Smooth muscle cell (in vitro differentiated cells): ENCODE measurements around the gene GDPD5. TPM values are rescaled to one million over a fixed set of nuclear protein-coding genes. Genes with fewer than 3 reads are reported as not detected.

ENCODE experiments used
- DNase-seq: peaks from one replicate; lab custom pipeline; 2025; ENCODE audit not compliant: unreplicated experiment; lab: John Stamatoyannopoulos, UW
- H2AFZ ChIP-seq: fragments of 200-600 bp; sonication (generic); 2 replicates; pipeline ENCODE4 v1.6.0; 2016; ENCODE audit warnings: antibody characterized with exemption, low read depth, mild to moderate bottlenecking
- H3F3A ChIP-seq: fragments of 200-600 bp; sonication (generic); 2 replicates; pipeline ENCODE4 v1.6.0; 2017; ENCODE audit warnings: antibody characterized with exemption, low read depth
- H3K27ac ChIP-seq: fragments of 200-600 bp; sonication (generic); 2 replicates; pipeline ENCODE4 v1.5.1; 2016; ENCODE audit warnings: low read depth, mild to moderate bottlenecking
- H3K27me3 ChIP-seq: fragments of 200-600 bp; sonication (generic); 2 replicates; pipeline ENCODE4 v1.6.1; 2016; ENCODE audit warnings: low read depth, mild to moderate bottlenecking
- H3K36me3 ChIP-seq: fragments of 200-600 bp; sonication (generic); 2 replicates; pipeline ENCODE4 v1.5.1; 2016; ENCODE audit warnings: low read depth
- H3K4me1 ChIP-seq: fragments of 200-600 bp; sonication (generic); 2 replicates; pipeline ENCODE4 v1.5.1; 2016; ENCODE audit warnings: low read depth
- H3K4me2 ChIP-seq: fragments of 200-600 bp; sonication (generic); 2 replicates; pipeline ENCODE4 v1.6.0; 2016; ENCODE audit warnings: mild to moderate bottlenecking
- H3K4me3 ChIP-seq: fragments of 200-600 bp; sonication (generic); 2 replicates; pipeline ENCODE4 v1.5.1; 2016; ENCODE audit warnings: mild to moderate bottlenecking
- H3K79me2 ChIP-seq: fragments of 200-600 bp; sonication (generic); 2 replicates; pipeline ENCODE4 v1.6.0; 2016; ENCODE audit warnings: low read depth, mild to moderate bottlenecking
- H3K9ac ChIP-seq: fragments of 200-600 bp; sonication (generic); 2 replicates; pipeline ENCODE4 v1.6.0; 2016; ENCODE audit warnings: low read depth
- H3K9me3 ChIP-seq: fragments of 200-600 bp; sonication (generic); replicated peaks from 2 replicates; pipeline ENCODE4 v1.5.1; 2016; ENCODE audit warnings: low read depth
- H4K20me1 ChIP-seq: fragments of 200-600 bp; sonication (generic); 2 replicates; pipeline ENCODE4 v1.6.0; 2016; ENCODE audit warnings: low read depth
- WGBS: methylation state at CpG from one replicate; pipeline ENCODE4 v1.1.7; 2016; ENCODE audit warnings: low lambda C conversion rate; 5-methylcytosine and 5-hydroxymethylcytosine counted together
- polyA plus RNA-seq: library from polyadenylated mRNA; unstranded; fragments of >200 nt; fragmentation: Nextera tagmentation; extraction: Ambion mirVana; gene quantifications from 2 replicates; pipeline ENCODE4 v1.2.1, GENCODE V29; 2016
- total RNA-seq: library from RNA; depleted of rRNA; stranded (reverse); fragments of >200 nt; gene quantifications from 2 replicates; pipeline ENCODE4 v1.2.3, GENCODE V29; 2014
- TF ChIP-seq, protein P1 (sequence below): fragments of 200-600 bp; sonication (generic); IDR thresholded peaks from 2 replicates; pipeline ENCODE4 v1.5.1; 2017; ENCODE audit warnings: borderline replicate concordance, mild to moderate bottlenecking, antibody characterized with exemption; ENCODE audit not compliant: insufficient read depth, poor library complexity, severe bottlenecking

The GDPD5 gene
- total and polyA plus RNA-seq, 2 experiments from 2014 or later = 2.3 to 5.8 TPM

DNA sequence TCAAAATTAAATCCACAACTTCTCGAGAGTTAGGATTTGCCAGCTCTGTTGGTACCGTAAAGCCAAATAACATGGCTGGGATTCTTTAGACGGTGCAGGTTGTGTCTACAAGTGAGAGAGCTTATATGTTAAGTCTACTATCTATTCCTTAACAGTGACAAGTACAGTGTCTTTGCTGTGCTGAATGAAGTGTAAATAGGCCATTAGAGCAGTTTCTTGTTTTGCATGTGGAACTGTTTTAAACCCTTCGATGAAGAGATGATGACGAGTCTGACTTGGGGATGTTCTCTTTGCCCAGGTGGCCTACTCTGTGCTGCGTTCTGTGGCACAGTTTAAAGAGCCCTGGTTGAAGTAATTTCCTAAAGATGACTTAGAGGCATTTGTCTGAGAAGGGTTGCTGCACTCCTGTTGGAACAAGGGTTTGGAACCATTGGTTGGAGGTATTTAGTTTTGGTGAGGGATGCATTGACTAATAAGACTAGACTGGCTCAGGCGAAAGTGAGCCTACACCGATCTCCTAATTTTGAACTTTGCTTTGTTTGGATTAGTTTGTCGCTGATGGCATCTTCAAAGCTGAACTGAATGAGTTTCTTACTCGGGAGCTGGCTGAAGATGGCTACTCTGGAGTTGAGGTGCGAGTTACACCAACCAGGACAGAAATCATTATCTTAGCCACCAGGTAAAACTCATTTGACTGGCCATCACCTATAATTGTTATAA, 125.4 kb downstream of the GDPD5 start:
- no peak for DNase-seq
- WGBS = 2% methylated on average over 11 of the region's 11 CpGs

DNA sequence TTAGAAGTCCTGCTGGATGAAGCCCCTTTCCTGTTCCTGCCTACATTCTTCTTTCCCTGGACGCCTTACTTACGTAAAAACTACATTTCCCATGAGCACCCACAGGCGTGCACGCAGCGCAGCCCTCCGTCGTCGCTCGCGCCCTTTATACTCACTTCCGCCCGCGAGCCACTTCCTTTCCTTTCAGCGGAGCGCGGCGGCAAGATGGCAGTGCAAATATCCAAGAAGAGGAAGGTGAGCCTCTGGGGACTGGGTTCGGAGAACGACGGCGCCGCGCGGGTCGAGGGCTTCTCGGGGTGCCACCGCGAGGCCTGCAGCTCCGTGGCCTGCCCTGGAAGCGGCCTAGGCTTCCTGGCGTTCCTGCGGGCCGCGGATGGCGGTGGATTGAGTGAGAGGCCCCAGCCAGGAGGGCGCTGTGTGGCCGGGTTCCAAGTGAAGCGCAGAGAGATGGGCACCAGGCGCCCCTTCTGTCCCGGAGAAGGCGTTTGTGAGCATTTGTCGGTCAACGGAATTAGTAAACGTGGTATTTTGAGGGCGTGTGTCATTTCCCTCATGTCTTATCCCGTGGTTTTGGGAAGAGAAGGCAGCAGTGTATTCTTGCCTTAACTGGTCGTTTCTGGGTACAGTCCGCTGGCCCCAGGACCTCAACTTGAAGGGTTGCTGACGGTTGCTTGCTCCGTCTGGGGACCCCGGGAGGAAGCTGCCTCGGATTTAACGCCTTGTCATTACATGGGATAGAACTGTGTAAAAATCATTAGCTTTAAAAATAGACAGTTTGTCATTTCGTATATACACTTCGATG, 126.2 kb downstream of the GDPD5 start, which contains the start of gene RPS3:
Gene RPS3, plus strand, starts transcription at position 175 of the 802 bp plus-strand sequence. Its CDS starts 30 bp downstream, at position 205.
- H3K4me3 ChIP-seq = peak within 1 kb of the TSS; percentile 89
- 1% methylated on average over 55 of the region's 55 CpGs for WGBS
- H3K79me2 ChIP-seq = peaks cover 52% of the 10 kb centered on the region
- no peaks in the 10 kb centered on the region for H3K27me3 ChIP-seq
- peak within 1 kb of the TSS; percentile 94 for H3K4me2 ChIP-seq
- peak; percentile 53 for DNase-seq
- no peaks in the 10 kb centered on the region for H3K36me3 ChIP-seq
- H3K9me3 ChIP-seq = no peaks in the 10 kb centered on the region
- peaks cover 51% of the 10 kb centered on the region for H4K20me1 ChIP-seq
- peak within 1 kb of the TSS; percentile 93 for H3K9ac ChIP-seq
- TF ChIP-seq, protein P1, sequence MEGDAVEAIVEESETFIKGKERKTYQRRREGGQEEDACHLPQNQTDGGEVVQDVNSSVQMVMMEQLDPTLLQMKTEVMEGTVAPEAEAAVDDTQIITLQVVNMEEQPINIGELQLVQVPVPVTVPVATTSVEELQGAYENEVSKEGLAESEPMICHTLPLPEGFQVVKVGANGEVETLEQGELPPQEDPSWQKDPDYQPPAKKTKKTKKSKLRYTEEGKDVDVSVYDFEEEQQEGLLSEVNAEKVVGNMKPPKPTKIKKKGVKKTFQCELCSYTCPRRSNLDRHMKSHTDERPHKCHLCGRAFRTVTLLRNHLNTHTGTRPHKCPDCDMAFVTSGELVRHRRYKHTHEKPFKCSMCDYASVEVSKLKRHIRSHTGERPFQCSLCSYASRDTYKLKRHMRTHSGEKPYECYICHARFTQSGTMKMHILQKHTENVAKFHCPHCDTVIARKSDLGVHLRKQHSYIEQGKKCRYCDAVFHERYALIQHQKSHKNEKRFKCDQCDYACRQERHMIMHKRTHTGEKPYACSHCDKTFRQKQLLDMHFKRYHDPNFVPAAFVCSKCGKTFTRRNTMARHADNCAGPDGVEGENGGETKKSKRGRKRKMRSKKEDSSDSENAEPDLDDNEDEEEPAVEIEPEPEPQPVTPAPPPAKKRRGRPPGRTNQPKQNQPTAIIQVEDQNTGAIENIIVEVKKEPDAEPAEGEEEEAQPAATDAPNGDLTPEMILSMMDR = peak; percentile 16
- H3K27ac ChIP-seq = peak within 1 kb of the TSS; percentile 86
- peaks cover 22% of the 10 kb centered on the region for H3F3A ChIP-seq
- peak within 1 kb of the TSS; percentile 89 for H2AFZ ChIP-seq
- peaks cover 15% of the 10 kb centered on the region for H3K4me1 ChIP-seq

More for the DNA sequence above, 125.4 kb downstream of the GDPD5 start:
- Histone ChIP-seq H3K4me3 (peak overlapping the region; percentile 89), H3K36me3 (peaks cover 7% of the 10 kb centered on the region), H4K20me1 (peaks cover 58% of the 10 kb centered on the region), H3K4me1 (peaks cover 15% of the 10 kb centered on the region), H3F3A (peaks cover 28% of the 10 kb centered on the region), H3K9ac (peak overlapping the region; percentile 93), H3K27me3 (no peaks in the 10 kb centered on the region), H3K27ac (peak overlapping the region; percentile 86), H3K4me2 (peak overlapping the region; percentile 94), H2AFZ (no peak overlapping the region), H3K79me2 (peaks cover 60% of the 10 kb centered on the region), H3K9me3 (no peaks in the 10 kb centered on the region)
- TF ChIP-seq, protein P1 = no peak

DNA sequence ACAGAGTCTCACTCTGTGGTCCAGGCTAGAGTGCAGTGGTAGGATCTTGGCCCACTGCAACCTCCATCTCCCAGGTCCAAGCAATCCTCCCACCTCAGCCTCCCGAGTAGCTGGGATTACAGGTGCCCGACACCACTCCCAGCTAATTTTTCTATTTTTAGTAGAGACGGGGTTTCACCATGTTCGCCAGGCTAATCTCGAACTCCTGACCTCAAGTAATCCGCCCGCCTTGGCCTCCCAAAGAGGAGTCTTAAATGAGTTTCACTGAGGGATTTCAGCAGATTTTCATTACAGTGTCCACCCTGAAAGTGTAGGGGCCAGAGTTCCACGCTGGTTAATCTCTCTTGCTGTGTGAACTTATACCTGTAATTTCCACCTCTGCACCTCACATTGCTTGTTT, 126.8 kb downstream of the GDPD5 start:
- H3K9ac ChIP-seq = no peak overlapping the region
- H2AFZ ChIP-seq = peak overlapping the region; percentile 89
- H3K36me3 ChIP-seq = no peaks in the 10 kb centered on the region
- peaks cover 44% of the 10 kb centered on the region for H4K20me1 ChIP-seq
- H3K27ac ChIP-seq = no peak overlapping the region
- H3K4me3 ChIP-seq = no peak overlapping the region
- DNase-seq = no peak
- 76% methylated on average over 8 of the region's 8 CpGs for WGBS
- TF ChIP-seq, protein P1 = no peak
- no peaks in the 10 kb centered on the region for H3K9me3 ChIP-seq
- H3K79me2 ChIP-seq = peaks cover 46% of the 10 kb centered on the region
- H3K27me3 ChIP-seq = no peaks in the 10 kb centered on the region
- peaks cover 16% of the 10 kb centered on the region for H3F3A ChIP-seq
- H3K4me2 ChIP-seq = no peak overlapping the region
- peaks cover 15% of the 10 kb centered on the region for H3K4me1 ChIP-seq
